ENCODE results near the gene CHAD.

GRCh38 chr17:50501054-50501453 is 32.4 kb upstream of the CHAD start:
- TF ChIP-seq SP1 (IDR thresholded peaks at IDR 0.05) (no peak), SP1 (CRISPR knock-in tag; IDR thresholded peaks at IDR 0.05) (no peak), RXRA (CRISPR knock-in tag; IDR thresholded peaks at IDR 0.05) (no peak), TP53 (CRISPR knock-in tag; conservative IDR thresholded peaks at IDR 0.05) (no peak), GABPB1 (CRISPR knock-in tag; IDR thresholded peaks at IDR 0.05) (no peak), HNRNPH1 (optimal IDR thresholded peaks at IDR 0.05; ENCODE audit: low read depth, low read length) (no peak), CTCF (CRISPR knock-in tag; IDR thresholded peaks at IDR 0.05) (peak; percentile 48), ZNF562 (CRISPR knock-in tag; IDR thresholded peaks at IDR 0.05; ENCODE audit: borderline replicate concordance) (no peak)
